HCT116 (cell line): Measurements from ENCODE around the gene CTU2. TPM values are rescaled to one million over a fixed set of nuclear protein-coding genes. Genes with fewer than 3 reads are reported as not detected.

Experiments
- ATAC-seq: fragments of 200-7000 bp; cut with Tn5 transposase; 2 replicates; pipeline ENCODE4 v1.9.1; 2020; ENCODE audit warnings: mild to moderate bottlenecking, moderate library complexity
- BruUV-seq: library from RNA; stranded (reverse); fragments of 400-500 nt; replicated peaks from 2 replicates; lab custom pipeline; 2021; lab: Mats Ljungman, UMichigan
- CTCF ChIA-PET: fragments of 300-600 bp; sonication (Branson Sonifier 250); formaldehyde crosslinking; loops from one replicate; lab custom pipeline; 2021; ENCODE audit warnings: antibody characterized with exemption; lab: Charles Lee
- POLR2A ChIA-PET: fragments of 300-600, 350-600 bp; sonication (Branson Sonifier 250); formaldehyde crosslinking; loops from one replicate; lab custom pipeline; 2021; ENCODE audit warnings: antibody characterized with exemption; lab: Charles Lee
- RAD21 ChIA-PET, 2 experiments: fragments of 300-600 bp; sonication (Branson Sonifier 250); formaldehyde crosslinking; loops; one replicate each; lab custom pipeline; 2023; ENCODE audit warnings: low total read pairs in 2 of 2; ENCODE audit not compliant: uncharacterized antibody in 2 of 2, unreplicated experiment in 2 of 2, low non-redundant PET in 1 of 2; lab: Charles Lee
- DNase-seq: peaks from one replicate; pipeline ENCODE4 v3.0.0-alpha.2; 2010; ENCODE audit warnings: low read depth, low spot score
- H2AFZ ChIP-seq: fragments of 200-600 bp; shearing (Covaris generic), sonication (generic); 2 replicates; pipeline ENCODE4 v1.6.1; 2017; ENCODE audit warnings: low read depth, mixed run types, mixed read lengths, antibody characterized with exemption, low read length; ENCODE audit not compliant: poor library complexity, severe bottlenecking
- H3K27ac ChIP-seq: 2 replicates; pipeline ENCODE4 v1.5.1; 2012; ENCODE audit warnings: low read depth, low read length
- H3K27me3 ChIP-seq: fragments of 200-600 bp; sonication (generic); 2 replicates; pipeline ENCODE4 v1.6.1; 2016; ENCODE audit warnings: mixed run types, low read length, mixed read lengths; ENCODE audit not compliant: insufficient read depth
- H3K36me3 ChIP-seq, 2 experiments: fragments of 200-500 bp in 1 of 2; fragments of 200-600 bp in 1 of 2; sonication (Bioruptor generic) in 1 of 2; sonication (generic) in 1 of 2; 2 replicates each; pipeline versions ENCODE4 v1.5.1 to v1.6.1; 2014 to 2016; ENCODE audit warnings: low read length in 2 of 2, inconsistent platforms in 1 of 2, mixed read lengths in 1 of 2, mixed run types in 1 of 2; ENCODE audit not compliant: insufficient read depth in 2 of 2, control insufficient read depth in 1 of 2
- H3K4me1 ChIP-seq, 2 experiments: fragments of 200-600 bp in 1 of 2; sonication (generic) in 1 of 2; 2 replicates each; pipeline versions ENCODE4 v1.5.1 to v1.6.1; 2012 to 2017; ENCODE audit warnings: low read length in 2 of 2, inconsistent platforms in 1 of 2, mild to moderate bottlenecking in 1 of 2, mixed read lengths in 1 of 2, mixed run types in 1 of 2, moderate library complexity in 1 of 2; ENCODE audit not compliant: insufficient read depth in 2 of 2, control insufficient read depth in 1 of 2
- H3K4me2 ChIP-seq: fragments of 200-600 bp; sonication (generic); 2 replicates; pipeline ENCODE4 v1.6.1; 2017; ENCODE audit warnings: mixed run types, low read length, mixed read lengths
- H3K4me3 ChIP-seq, 2 experiments: fragments of 200-600 bp in 1 of 2; sonication (generic) in 1 of 2; replicated peaks in 1 of 2; 2 replicates each; pipeline ENCODE4 v1.5.1; 2011 to 2016; ENCODE audit warnings: low read length in 2 of 2, control low read depth in 1 of 2, low read depth in 1 of 2, mild to moderate bottlenecking in 1 of 2, mixed read lengths in 1 of 2, mixed run types in 1 of 2
- H3K79me2 ChIP-seq: fragments of 200-600 bp; sonication (generic); 2 replicates; pipeline ENCODE4 v1.6.1; 2017; ENCODE audit warnings: mild to moderate bottlenecking, mixed run types, low read length, moderate library complexity, mixed read lengths; ENCODE audit not compliant: insufficient read depth
- H3K9ac ChIP-seq: fragments of 200-600 bp; sonication (generic); 2 replicates; pipeline ENCODE4 v1.6.1; 2016; ENCODE audit warnings: low read length, mixed read lengths
- H3K9me2 ChIP-seq: fragments of 200-600 bp; sonication (generic), shearing (Covaris generic); 2 replicates; pipeline ENCODE4 v1.6.1; 2017; ENCODE audit warnings: mixed run types, mild to moderate bottlenecking, moderate library complexity; ENCODE audit not compliant: insufficient read depth
- H3K9me3 ChIP-seq, 2 experiments: fragments of 200-500 bp in 1 of 2; fragments of 200-600 bp in 1 of 2; sonication (Bioruptor generic) in 1 of 2; sonication (generic) in 1 of 2; 2 replicates each; pipeline ENCODE4 v1.6.1; 2014 to 2017; ENCODE audit warnings: low read length in 2 of 2, mixed read lengths in 2 of 2, inconsistent platforms in 1 of 2, low read depth in 1 of 2, mild to moderate bottlenecking in 1 of 2, mixed run types in 1 of 2, moderate library complexity in 1 of 2; ENCODE audit not compliant: control insufficient read depth in 1 of 2, insufficient read depth in 1 of 2
- H4K20me1 ChIP-seq: fragments of 200-600 bp; sonication (generic), shearing (Covaris generic); 2 replicates; pipeline ENCODE4 v1.6.1; 2017; ENCODE audit warnings: mixed run types, mild to moderate bottlenecking, moderate library complexity; ENCODE audit not compliant: insufficient read depth
- ATF3 ChIP-seq: IDR thresholded peaks from 2 replicates; pipeline ENCODE4 v1.6.1; 2012
- CBX3 ChIP-seq: IDR thresholded peaks from 2 replicates; pipeline ENCODE4 v1.6.1; 2012; ENCODE audit warnings: low read depth
- CEBPB ChIP-seq: IDR thresholded peaks from 2 replicates; pipeline ENCODE4 v1.6.1; 2012; ENCODE audit warnings: low read depth
- CTCF ChIP-seq, 3 experiments: fragments of 200-600 bp in 1 of 3; sonication (generic) in 1 of 3; IDR thresholded peaks in 2 of 3; conservative IDR thresholded peaks in 1 of 3; 2 replicates each; pipeline ENCODE4 v1.5.1; 2012 to 2017; ENCODE audit warnings: low read depth in 2 of 3, low read length in 2 of 3, antibody characterized with exemption in 1 of 3, borderline replicate concordance in 1 of 3, control low read depth in 1 of 3, mild to moderate bottlenecking in 1 of 3, mixed read lengths in 1 of 3, mixed run types in 1 of 3, moderate library complexity in 1 of 3; ENCODE audit not compliant: insufficient read depth in 1 of 3
- EGR1 ChIP-seq: IDR thresholded peaks from 2 replicates; pipeline ENCODE4 v1.6.1; 2012; ENCODE audit warnings: low read depth
- EZH2 ChIP-seq: fragments of 200-600 bp; sonication (generic); IDR thresholded peaks from 2 replicates; pipeline ENCODE4 v1.6.1; 2017; ENCODE audit warnings: antibody characterized with exemption, mixed run types
- FOSL1 ChIP-seq: IDR thresholded peaks from 2 replicates; pipeline ENCODE4 v1.6.1; 2012; ENCODE audit warnings: low read depth
- POLR2A ChIP-seq: IDR thresholded peaks from 2 replicates; pipeline ENCODE4 v1.7.0; 2011; ENCODE audit warnings: borderline replicate concordance; ENCODE audit not compliant: insufficient read depth, insufficient read length; ENCODE audit errors: extremely low read depth
- REST ChIP-seq: IDR thresholded peaks from 2 replicates; pipeline ENCODE4 v1.6.1; 2012; ENCODE audit warnings: low read depth
- SIN3A ChIP-seq: IDR thresholded peaks from 2 replicates; pipeline ENCODE4 v1.6.1; 2012; ENCODE audit warnings: low read depth
- SP1 ChIP-seq: IDR thresholded peaks from 2 replicates; pipeline ENCODE4 v1.6.1; 2012; ENCODE audit warnings: low read depth
- SRF ChIP-seq: IDR thresholded peaks from 2 replicates; pipeline ENCODE4 v1.6.1; 2012; ENCODE audit warnings: low read depth
- TCF7L2 ChIP-seq: IDR thresholded peaks from 2 replicates; pipeline ENCODE4 v1.7.0; 2011; ENCODE audit warnings: borderline replicate concordance, inconsistent platforms; ENCODE audit not compliant: insufficient read depth, insufficient read length; ENCODE audit errors: extremely low read depth
- ZBTB33 ChIP-seq: IDR thresholded peaks from 2 replicates; pipeline ENCODE4 v1.6.1; 2011; ENCODE audit warnings: mild to moderate bottlenecking, low read length, moderate library complexity; ENCODE audit not compliant: insufficient replicate concordance; ENCODE audit errors: extremely low read depth
- ZFX ChIP-seq: fragments of 450-650 bp; IDR thresholded peaks from 2 replicates; pipeline ENCODE4 v1.6.1; 2017
- intact Hi-C: fragments of 100-400 bp; cut with micrococcal nuclease; formaldehyde crosslinking; loops from 2 replicates; pipeline ENCODE4 v1.10.0; 2022
- total RNA-seq: library from RNA; stranded (reverse); gene quantifications from one replicate; pipeline ENCODE4 v1.2.1, GENCODE V29; 2021; ENCODE audit not compliant: unreplicated experiment

CTU2 gene
- total RNA-seq, 1 experiment from 2014 or later = 71.3 TPM

- no peaks in the 10 kb centered on the region for H3K27me3 ChIP-seq
- intact Hi-C loops = no loop called here
- POLR2A ChIA-PET = no interaction called here
- peaks cover 7 to 8% of the 10 kb centered on the region in 2 experiments; a peak in 3 of 4 replicates for H3K4me1 ChIP-seq
- H3K36me3 ChIP-seq = peaks cover 2 to 3% of the 10 kb centered on the region in 2 experiments; a peak in 1 of 4 replicates
- H3K9ac ChIP-seq = no peak overlapping the region
- CTCF ChIA-PET = interaction anchor here (0.6 kb wide), 1 partner anchor 141 kb away, joined by 3 read pairs; no protein-coding TSS in a partner anchor
- RAD21 ChIA-PET = no interaction called here
- no peaks in the 10 kb centered on the region for H3K9me2 ChIP-seq
- ATAC-seq = no peak
- peaks cover 14% of the 10 kb centered on the region for H3K79me2 ChIP-seq
- no peak overlapping the region for H3K4me3 ChIP-seq
- no TSS peak for BruUV-seq
- H4K20me1 ChIP-seq = no peaks in the 10 kb centered on the region
- H2AFZ ChIP-seq = no peak overlapping the region
- H3K27ac ChIP-seq = no peak overlapping the region; the same call in 1 of the 2 replicates
- H3K9me3 ChIP-seq = no peaks in the 10 kb centered on the region
- TF ChIP-seq CTCF (IDR thresholded peaks at IDR 0.05 in 2 of 3, conservative IDR thresholded peaks at IDR 0.05 in 1 of 3; ENCODE audit: borderline replicate concordance in 1 of 3, insufficient read depth in 1 of 3, low read depth in 2 of 3, low read length in 2 of 3) (no peak), TCF7L2 (no peak), POLR2A (no peak), EGR1 (no peak), REST (no peak), CBX3 (no peak), SRF (no peak), CEBPB (no peak), ZFX (no peak), SIN3A (no peak), ZBTB33 (no peak), FOSL1 (no peak), ATF3 (no peak), SP1 (no peak), EZH2 (no peak)
- no peak overlapping the region for H3K4me2 ChIP-seq
- DNase-seq = no peak
Measured at GRCh38 chr16:88701581-88702370, 4.5 kb upstream of the CTU2 start.
